Brain microvascular endothelial cell (primary cell): ENCODE measurements around the gene IL1RL2.

Source experiments
- DNase-seq: peaks from one replicate; pipeline ENCODE4 v3.0.0-alpha.2; 2020
- H3K27ac ChIP-seq: fragments of 250-450 bp; sonication (Bioruptor Pico); 2 replicates; pipeline ENCODE4 v1.5.1; 2020; ENCODE audit warnings: mild to moderate bottlenecking, moderate library complexity
- H3K27me3 ChIP-seq: fragments of 250-450 bp; sonication (Bioruptor Pico); replicated peaks from 2 replicates; pipeline ENCODE4 v1.5.1; 2020; ENCODE audit warnings: mild to moderate bottlenecking
- H3K36me3 ChIP-seq: fragments of 250-450 bp; sonication (Bioruptor Pico); replicated peaks from 2 replicates; pipeline ENCODE4 v1.5.1; 2020; ENCODE audit warnings: mild to moderate bottlenecking
- H3K4me3 ChIP-seq: 2 replicates; pipeline ENCODE4 v1.5.1; 2011; ENCODE audit warnings: low read depth, mild to moderate bottlenecking, control low read depth, low read length, moderate library complexity
- CTCF ChIP-seq: IDR thresholded peaks from 2 replicates; pipeline ENCODE4 v1.5.1; 2011; ENCODE audit warnings: low read depth, mild to moderate bottlenecking, moderate library complexity, low read length, control low read depth, inconsistent platforms; ENCODE audit errors: missing control alignments
- in situ Hi-C: cut with HindIII; loops from 2 replicates; pipeline ENCODE4 v1.10.0; 2017; ENCODE audit warnings: low sequenced_read_pairs, low pct_ligation_motif_present

IL1RL2 gene

GRCh38 chr2:102245266-102246151, 58.7 kb downstream of the IL1RL2 start:
- no peak overlapping the region for H3K27ac ChIP-seq
- in situ Hi-C loops = loop anchor here (10.0 kb wide), 2 partner anchors 109 to 241 kb away; partner anchors contain the start of gene IL18R1
- peak; percentile 45 for TF ChIP-seq CTCF
- no peak for DNase-seq
- H3K27me3 ChIP-seq = no peaks in the 10 kb centered on the region
- no peaks in the 10 kb centered on the region for H3K36me3 ChIP-seq
- no peak overlapping the region for H3K4me3 ChIP-seq

- no peak for DNase-seq
- Histone ChIP-seq H3K4me3 (no peak overlapping the region), H3K27ac (no peak overlapping the region), H3K36me3 (no peaks in the 10 kb centered on the region), H3K27me3 (no peaks in the 10 kb centered on the region)
- in situ Hi-C loops = no loop called here
- no peak for TF ChIP-seq CTCF
Observed at GRCh38 chr2:102250278-102250821, 63.5 kb downstream of the IL1RL2 start.

- in situ Hi-C loops = no loop called here
- peak; percentile 84 for TF ChIP-seq CTCF
- Histone ChIP-seq H3K36me3 (no peaks in the 10 kb centered on the region), H3K27ac (no peak overlapping the region), H3K4me3 (peak overlapping the region; percentile 56), H3K27me3 (no peaks in the 10 kb centered on the region)
- DNase-seq = no peak
Observed at GRCh38 chr2:102251042-102251848, 64.4 kb downstream of the IL1RL2 start.

GRCh38 chr2:102251849-102252203, 65.0 kb downstream of the IL1RL2 start:
- no peaks in the 10 kb centered on the region for H3K27me3 ChIP-seq
- no peak overlapping the region for H3K4me3 ChIP-seq
- TF ChIP-seq CTCF = no peak
- H3K27ac ChIP-seq = no peak overlapping the region
- H3K36me3 ChIP-seq = no peaks in the 10 kb centered on the region
- DNase-seq = no peak
- in situ Hi-C loops = no loop called here

- H3K4me3 ChIP-seq = no peak overlapping the region
- no peak for TF ChIP-seq CTCF
- no peaks in the 10 kb centered on the region for H3K36me3 ChIP-seq
- no peak for DNase-seq
- no peak overlapping the region for H3K27ac ChIP-seq
- H3K27me3 ChIP-seq = no peaks in the 10 kb centered on the region
- in situ Hi-C loops = no loop called here
Observed at GRCh38 chr2:102252236-102252635, 65.4 kb downstream of the IL1RL2 start.
